Activated naive CD8-positive, alpha-beta T cell treated with anti-CD3 and anti-CD28 coated beads, Interleukin-2, amount 50 U/mL, for 24 hours (primary cell): ENCODE measurements around the gene CSH2.

Source experiments
- ATAC-seq: fragments of 150-1000 bp; cut with Tn5 transposase; one replicate; pipeline ENCODE4 v1.10.0; 2021
- DNase-seq: peaks from one replicate; pipeline ENCODE4 v3.0.0; 2021
- H3K27ac Mint-ChIP-seq: one replicate; pipeline ENCODE4 v1.8.0; 2021; ENCODE audit warnings: mild to moderate bottlenecking, mixed read lengths
- H3K27me3 Mint-ChIP-seq: one replicate; pipeline ENCODE4 v1.8.0; 2021; ENCODE audit warnings: mixed read lengths
- H3K36me3 Mint-ChIP-seq: one replicate; pipeline ENCODE4 v1.8.0; 2021; ENCODE audit warnings: low read depth, mixed read lengths
- H3K4me1 Mint-ChIP-seq: one replicate; pipeline ENCODE4 v1.8.0; 2021; ENCODE audit warnings: mixed read lengths
- H3K4me3 Mint-ChIP-seq: one replicate; pipeline ENCODE4 v1.8.0; 2021; ENCODE audit warnings: mild to moderate bottlenecking, moderate library complexity, mixed read lengths
- H3K9me3 Mint-ChIP-seq: one replicate; pipeline ENCODE4 v1.8.0; 2021; ENCODE audit warnings: mixed read lengths

The CSH2 gene

DNA sequence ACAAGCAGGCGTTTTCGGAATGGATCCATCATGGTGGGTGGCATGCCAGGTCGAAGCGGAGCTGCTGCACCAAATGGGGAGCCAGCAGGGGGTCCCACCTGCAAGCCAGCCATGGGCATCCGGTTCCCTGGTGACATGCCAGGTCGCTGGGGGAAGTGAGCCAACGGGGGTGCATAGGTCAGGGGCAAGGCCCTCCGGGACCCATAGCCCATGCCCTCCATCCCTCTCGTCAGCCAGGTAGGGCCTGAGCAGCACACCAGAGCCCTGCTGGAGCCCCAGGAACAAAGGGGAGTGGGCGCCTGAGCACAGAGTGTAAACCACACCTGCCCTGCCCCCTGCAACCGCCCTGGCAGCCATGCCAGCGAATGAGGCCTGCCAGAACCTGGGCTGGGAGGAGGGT lies 36.0 kb downstream of the CSH2 start:
- no peak overlapping the region for H3K4me3 Mint-ChIP-seq
- ATAC-seq (no peak), DNase-seq (no peak)
- H3K4me1 Mint-ChIP-seq = peaks cover 34% of the 10 kb centered on the region
- no peak overlapping the region for H3K27ac Mint-ChIP-seq
- no peaks in the 10 kb centered on the region for H3K27me3 Mint-ChIP-seq
- peaks cover 19% of the 10 kb centered on the region for H3K36me3 Mint-ChIP-seq
- H3K9me3 Mint-ChIP-seq = no peaks in the 10 kb centered on the region

DNA sequence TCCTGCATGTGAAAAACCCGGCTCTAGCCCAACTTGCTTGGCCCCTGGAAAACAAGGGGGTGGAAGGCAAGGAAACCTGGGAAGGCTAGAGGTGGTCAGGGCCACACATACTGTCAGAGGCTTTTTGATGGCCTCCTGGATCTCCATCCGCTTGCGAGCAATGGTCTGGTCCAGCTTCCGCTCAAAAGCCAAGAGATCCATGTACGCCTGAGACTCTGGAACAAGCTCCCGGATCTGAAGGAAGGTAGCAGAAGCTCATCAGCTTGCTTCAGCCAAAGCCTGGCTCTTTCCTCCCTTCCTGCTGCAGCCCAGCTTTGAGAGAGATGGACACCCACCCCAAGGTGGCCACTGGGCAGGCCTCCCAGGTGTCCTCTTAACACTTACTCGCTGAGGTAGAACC lies 36.7 kb downstream of the CSH2 start:
- ATAC-seq (no peak), DNase-seq (no peak)
- Mint-ChIP-seq H3K9me3 (no peaks in the 10 kb centered on the region), H3K36me3 (peaks cover 24% of the 10 kb centered on the region), H3K4me1 (peaks cover 35% of the 10 kb centered on the region), H3K27me3 (no peaks in the 10 kb centered on the region), H3K4me3 (no peak overlapping the region), H3K27ac (no peak overlapping the region)

DNA sequence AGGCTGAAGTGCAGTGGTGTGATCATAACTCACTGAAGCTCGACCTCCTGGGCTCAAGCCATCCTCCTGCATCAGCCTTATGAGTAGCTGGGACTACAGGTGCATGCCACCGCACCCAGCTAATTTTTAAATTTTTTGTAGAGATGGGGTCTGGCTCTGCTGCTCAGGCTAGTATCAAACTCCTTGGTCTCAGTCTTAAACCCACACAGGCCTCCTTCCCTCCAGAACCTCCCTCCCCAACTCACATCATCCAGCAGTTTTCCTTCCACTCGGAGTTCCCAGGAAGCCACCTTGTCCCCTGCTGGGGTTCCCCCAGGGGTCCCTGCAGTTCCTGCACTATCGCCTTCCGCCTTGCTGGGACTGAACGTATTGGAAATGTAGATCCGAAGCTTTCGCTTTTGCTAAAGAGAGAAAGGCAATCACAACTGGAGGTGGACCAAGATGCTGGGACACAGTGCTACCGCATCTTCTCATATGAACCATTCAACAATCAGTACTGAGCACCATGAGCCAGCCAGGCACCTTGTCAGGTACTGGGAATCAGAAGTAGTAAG lies 38.2 kb downstream of the CSH2 start:
- DNase-seq (no peak), ATAC-seq (no peak)
- H3K4me1 Mint-ChIP-seq = peaks cover 38% of the 10 kb centered on the region
- no peak overlapping the region for H3K4me3 Mint-ChIP-seq
- peak overlapping the region; percentile 27 for H3K27ac Mint-ChIP-seq
- no peaks in the 10 kb centered on the region for H3K27me3 Mint-ChIP-seq
- no peaks in the 10 kb centered on the region for H3K9me3 Mint-ChIP-seq
- H3K36me3 Mint-ChIP-seq = peaks cover 39% of the 10 kb centered on the region

DNA sequence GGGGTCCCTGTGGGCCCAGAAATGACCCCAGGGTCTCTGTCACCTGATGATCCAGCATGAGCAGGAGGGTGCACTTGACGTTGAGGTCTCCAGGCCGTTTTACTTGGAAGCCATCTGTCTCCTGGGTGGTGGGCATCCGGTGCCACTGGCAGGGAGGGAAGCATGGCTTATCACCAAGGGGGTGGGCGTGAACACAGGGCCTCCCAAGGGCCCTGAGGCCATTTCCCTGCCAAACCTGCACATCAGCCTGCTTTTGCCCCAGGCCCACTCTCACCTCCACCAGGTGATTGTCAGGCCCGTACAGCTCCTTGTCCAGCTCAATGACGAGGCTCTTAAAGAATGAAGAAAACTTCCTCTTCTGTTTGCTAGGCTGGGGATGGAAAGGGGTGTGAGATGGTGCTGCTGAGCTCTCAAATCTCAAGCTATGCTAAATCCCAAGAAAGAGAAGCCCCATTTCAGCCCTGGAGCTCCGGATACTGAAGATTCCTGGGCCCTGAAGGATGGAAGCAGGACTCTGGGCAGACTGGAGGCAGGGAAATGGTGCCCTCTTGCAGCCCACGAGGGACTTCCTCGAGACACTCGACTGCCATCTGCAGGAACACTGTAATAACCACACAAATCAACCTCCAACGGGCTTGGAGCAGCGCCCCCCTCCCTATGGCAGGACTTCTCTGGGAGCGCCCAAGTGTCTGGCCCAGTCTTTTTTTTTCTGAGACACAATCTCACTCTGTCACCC lies 38.9 kb downstream of the CSH2 start:
- H3K36me3 Mint-ChIP-seq = peaks cover 45% of the 10 kb centered on the region
- H3K9me3 Mint-ChIP-seq = no peaks in the 10 kb centered on the region
- H3K27ac Mint-ChIP-seq = no peak overlapping the region
- peak; percentile 79 for ATAC-seq
- peaks cover 44% of the 10 kb centered on the region for H3K4me1 Mint-ChIP-seq
- peak; percentile 62 for DNase-seq
- H3K27me3 Mint-ChIP-seq = no peaks in the 10 kb centered on the region
- no peak overlapping the region for H3K4me3 Mint-ChIP-seq

DNA sequence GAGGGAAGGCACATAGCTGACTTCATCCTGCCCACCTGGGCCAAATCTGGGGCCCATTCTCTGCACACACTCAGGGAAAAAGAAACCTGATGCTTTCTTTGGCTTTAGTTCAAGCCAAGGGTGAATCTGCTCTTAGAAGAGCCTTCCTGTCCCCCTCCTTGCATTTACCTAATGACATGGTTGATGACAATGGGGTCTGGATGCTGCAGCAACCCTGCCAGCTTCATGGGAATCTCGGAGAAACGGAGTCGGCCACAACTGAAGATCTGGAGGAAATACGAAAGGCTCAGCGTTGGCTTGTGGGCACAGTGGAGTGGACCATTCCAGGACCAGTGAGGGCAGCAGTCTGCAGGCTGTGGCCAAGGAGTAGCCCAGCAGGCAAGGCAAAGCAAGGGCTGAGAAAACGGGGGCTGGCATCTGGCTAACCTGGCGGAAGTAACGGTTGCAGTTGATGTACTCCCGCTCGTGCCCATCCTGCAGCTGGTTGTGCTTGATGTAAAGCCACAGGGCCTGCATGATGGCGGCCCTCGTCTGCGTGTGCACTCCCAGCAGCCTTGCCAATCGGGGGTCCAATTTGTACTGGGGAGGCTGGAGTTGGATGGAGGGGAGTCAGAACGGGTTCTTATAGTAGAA lies 39.6 kb downstream of the CSH2 start:
- no peak overlapping the region for H3K4me3 Mint-ChIP-seq
- no peaks in the 10 kb centered on the region for H3K27me3 Mint-ChIP-seq
- H3K9me3 Mint-ChIP-seq = no peaks in the 10 kb centered on the region
- H3K36me3 Mint-ChIP-seq = peaks cover 52% of the 10 kb centered on the region
- H3K27ac Mint-ChIP-seq = peak overlapping the region; percentile 44
- no peak for DNase-seq
- ATAC-seq = no peak
- H3K4me1 Mint-ChIP-seq = peaks cover 44% of the 10 kb centered on the region

DNA sequence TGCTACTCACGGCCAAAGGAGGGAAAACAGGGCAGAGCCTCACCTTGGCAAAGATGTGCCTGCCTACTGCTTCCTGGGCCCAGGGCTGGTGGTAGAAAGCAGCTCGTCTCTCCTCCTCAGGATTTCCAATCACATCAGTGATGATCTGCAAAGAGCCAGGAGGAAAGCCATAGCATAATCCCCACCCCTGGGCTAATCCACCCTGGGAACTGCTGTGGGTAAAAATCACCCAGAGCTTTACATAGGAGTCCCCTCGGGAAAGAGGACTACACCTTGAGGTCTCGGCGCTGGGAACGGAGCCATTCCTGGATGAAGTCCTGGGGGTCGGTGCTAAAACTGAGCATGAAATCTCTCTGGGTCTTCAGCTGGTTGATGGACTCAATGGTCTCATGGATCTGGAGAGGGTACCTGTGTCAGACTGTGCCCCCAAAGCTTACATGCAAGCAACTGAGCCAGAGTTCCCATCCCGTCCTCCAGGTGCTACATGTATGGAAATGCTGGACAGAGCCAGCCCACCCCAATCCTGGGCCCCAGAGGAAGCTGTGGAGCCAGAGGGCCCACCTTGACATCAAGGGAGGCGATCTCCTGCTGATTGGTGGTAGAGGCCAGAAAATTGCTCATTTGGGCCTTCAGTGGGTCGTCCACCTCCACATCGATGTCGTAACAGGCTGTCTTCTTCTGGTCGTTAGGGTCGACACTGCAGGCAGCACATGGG lies 40.3 kb downstream of the CSH2 start:
- no peaks in the 10 kb centered on the region for H3K27me3 Mint-ChIP-seq
- H3K4me1 Mint-ChIP-seq = peaks cover 48% of the 10 kb centered on the region
- H3K27ac Mint-ChIP-seq = no peak overlapping the region
- no peak for DNase-seq
- H3K36me3 Mint-ChIP-seq = peaks cover 59% of the 10 kb centered on the region
- H3K4me3 Mint-ChIP-seq = no peak overlapping the region
- ATAC-seq = no peak
- no peaks in the 10 kb centered on the region for H3K9me3 Mint-ChIP-seq

DNA sequence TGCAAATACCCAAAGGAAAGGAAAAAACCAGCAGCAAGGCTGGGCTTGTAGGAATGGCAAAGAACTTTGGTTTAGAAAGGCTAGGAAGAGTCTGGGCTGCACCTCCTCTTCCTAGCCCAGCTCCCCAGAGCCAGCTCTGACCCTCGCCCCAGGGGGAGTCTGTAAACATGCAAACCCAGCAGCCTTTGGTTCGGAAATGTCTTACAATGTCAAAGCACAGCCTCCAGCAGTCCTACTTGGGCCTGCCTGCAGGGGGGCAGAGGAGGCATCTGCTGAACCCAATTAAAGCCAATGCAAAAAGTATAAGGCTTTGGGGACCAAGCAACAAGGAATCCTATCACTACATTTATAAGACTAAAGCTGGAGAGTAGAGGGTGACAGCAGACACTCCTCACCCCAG lies 41.0 kb downstream of the CSH2 start:
- H3K27ac Mint-ChIP-seq = no peak overlapping the region
- ATAC-seq (no peak), DNase-seq (no peak)
- H3K27me3 Mint-ChIP-seq = no peaks in the 10 kb centered on the region
- no peak overlapping the region for H3K4me3 Mint-ChIP-seq
- H3K4me1 Mint-ChIP-seq = peaks cover 51% of the 10 kb centered on the region
- no peaks in the 10 kb centered on the region for H3K9me3 Mint-ChIP-seq
- H3K36me3 Mint-ChIP-seq = peaks cover 64% of the 10 kb centered on the region

DNA sequence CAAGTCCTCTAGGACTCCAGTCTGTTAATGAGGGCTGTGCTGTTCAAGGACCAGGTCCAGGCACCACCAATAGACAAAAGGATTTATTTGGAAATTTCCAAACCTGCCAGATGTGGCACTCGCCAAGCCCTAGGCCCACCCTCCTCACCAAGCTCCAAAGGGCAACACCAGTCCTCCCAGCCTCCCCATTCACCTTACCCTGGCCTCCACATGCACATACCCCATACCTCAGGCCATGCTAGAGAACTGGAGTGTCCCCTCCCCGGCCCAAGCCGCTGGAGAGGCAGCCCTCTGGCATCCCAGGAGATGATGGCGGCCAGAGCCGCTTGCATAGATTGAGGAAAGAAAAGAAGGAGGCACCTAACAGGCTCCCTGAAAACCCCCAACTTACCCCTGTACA lies 41.5 kb downstream of the CSH2 start:
- H3K4me3 Mint-ChIP-seq = no peak overlapping the region
- DNase-seq (no peak), ATAC-seq (no peak)
- peak overlapping the region; percentile 35 for H3K27ac Mint-ChIP-seq
- no peaks in the 10 kb centered on the region for H3K9me3 Mint-ChIP-seq
- H3K27me3 Mint-ChIP-seq = no peaks in the 10 kb centered on the region
- H3K36me3 Mint-ChIP-seq = peaks cover 67% of the 10 kb centered on the region
- H3K4me1 Mint-ChIP-seq = peaks cover 53% of the 10 kb centered on the region

DNA sequence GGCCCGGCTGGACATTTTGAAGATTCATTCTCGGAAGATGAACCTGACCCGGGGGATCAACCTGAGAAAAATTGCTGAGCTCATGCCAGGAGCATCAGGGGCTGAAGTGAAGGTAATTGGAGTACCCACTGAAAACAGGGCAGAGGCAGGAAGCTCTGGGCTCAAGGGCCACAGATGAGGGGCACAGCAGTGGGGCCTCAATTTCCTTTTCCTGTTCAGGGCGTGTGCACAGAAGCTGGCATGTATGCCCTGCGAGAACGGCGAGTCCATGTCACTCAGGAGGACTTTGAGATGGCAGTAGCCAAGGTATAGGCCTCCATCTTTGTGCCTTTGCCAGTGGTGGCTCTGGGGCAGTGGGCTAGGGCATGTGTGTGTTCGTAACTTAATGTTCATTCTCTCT lies 42.0 kb downstream of the CSH2 start:
- Mint-ChIP-seq H3K9me3 (no peaks in the 10 kb centered on the region), H3K27ac (peak overlapping the region; percentile 35), H3K36me3 (peaks cover 72% of the 10 kb centered on the region), H3K4me1 (peaks cover 58% of the 10 kb centered on the region), H3K27me3 (no peaks in the 10 kb centered on the region), H3K4me3 (no peak overlapping the region)
- DNase-seq = no peak
- no peak for ATAC-seq

DNA sequence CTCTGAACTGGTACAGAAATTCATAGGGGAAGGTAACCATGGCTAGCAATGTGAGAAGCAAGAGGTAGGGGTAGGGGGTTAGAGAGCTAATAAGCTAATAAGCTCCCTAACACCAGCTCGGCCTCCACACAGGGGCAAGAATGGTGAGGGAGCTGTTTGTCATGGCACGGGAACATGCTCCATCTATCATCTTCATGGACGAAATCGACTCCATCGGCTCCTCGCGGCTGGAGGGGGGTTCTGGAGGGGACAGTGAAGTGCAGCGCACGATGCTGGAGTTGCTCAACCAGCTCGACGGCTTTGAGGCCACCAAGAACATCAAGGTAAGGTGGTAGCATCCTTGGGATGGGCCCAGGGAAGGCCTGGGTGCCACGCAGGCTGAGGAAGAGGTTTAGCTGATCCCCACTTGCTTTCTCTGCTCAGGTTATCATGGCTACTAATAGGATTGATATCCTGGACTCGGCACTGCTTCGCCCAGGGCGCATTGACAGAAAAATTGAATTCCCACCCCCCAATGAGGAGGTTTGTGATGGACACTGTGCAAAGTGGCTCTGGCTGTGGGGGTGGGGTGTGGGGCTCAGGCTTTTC lies 42.5 kb downstream of the CSH2 start:
- H3K36me3 Mint-ChIP-seq = peaks cover 76% of the 10 kb centered on the region
- ATAC-seq (no peak), DNase-seq (no peak)
- no peak overlapping the region for H3K4me3 Mint-ChIP-seq
- H3K27ac Mint-ChIP-seq = peak overlapping the region; percentile 35
- no peaks in the 10 kb centered on the region for H3K9me3 Mint-ChIP-seq
- no peaks in the 10 kb centered on the region for H3K27me3 Mint-ChIP-seq
- H3K4me1 Mint-ChIP-seq = peaks cover 63% of the 10 kb centered on the region

DNA sequence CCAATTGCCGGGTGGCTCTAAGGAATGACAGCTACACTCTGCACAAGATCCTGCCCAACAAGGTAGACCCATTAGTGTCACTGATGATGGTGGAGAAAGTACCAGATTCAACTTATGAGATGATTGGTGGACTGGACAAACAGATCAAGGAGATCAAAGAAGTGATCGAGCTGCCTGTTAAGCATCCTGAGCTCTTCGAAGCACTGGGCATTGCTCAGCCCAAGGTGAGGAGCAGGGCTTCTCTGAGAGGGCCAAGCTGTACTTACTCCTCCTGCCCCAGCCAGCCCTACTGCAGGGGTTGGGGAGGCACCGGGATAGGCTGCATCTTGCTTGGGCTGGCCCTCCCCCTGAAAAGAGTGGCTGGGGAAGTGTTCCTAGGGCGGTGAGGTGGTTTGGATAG lies 43.2 kb downstream of the CSH2 start:
- Mint-ChIP-seq H3K27me3 (no peaks in the 10 kb centered on the region), H3K9me3 (no peaks in the 10 kb centered on the region), H3K4me3 (no peak overlapping the region), H3K4me1 (peaks cover 69% of the 10 kb centered on the region), H3K36me3 (peaks cover 78% of the 10 kb centered on the region), H3K27ac (peak overlapping the region; percentile 100)
- DNase-seq (no peak), ATAC-seq (no peak)

DNA sequence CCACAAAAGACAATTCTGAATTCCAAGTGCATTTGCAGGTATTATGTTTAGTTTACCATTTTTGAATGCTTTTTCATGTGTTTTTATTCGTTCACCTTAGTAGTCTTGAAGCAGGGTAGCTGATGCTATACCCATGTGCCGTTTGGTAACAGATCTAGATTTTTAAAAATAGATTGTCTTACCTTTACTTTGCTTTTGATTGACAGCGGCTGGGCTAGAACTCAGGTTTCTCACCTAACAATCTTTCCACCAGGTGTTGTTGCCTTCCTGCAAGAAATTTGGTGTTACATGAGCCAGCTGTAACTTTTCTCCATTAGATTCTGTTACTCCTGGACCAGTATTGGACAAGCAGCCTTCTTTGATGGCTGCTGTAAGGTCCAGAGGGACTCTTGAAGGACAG lies 44.5 kb downstream of the CSH2 start:
- peaks cover 70% of the 10 kb centered on the region for H3K4me1 Mint-ChIP-seq
- no peaks in the 10 kb centered on the region for H3K9me3 Mint-ChIP-seq
- peaks cover 82% of the 10 kb centered on the region for H3K36me3 Mint-ChIP-seq
- no peaks in the 10 kb centered on the region for H3K27me3 Mint-ChIP-seq
- no peak for ATAC-seq
- peak overlapping the region; percentile 100 for H3K27ac Mint-ChIP-seq
- H3K4me3 Mint-ChIP-seq = peak overlapping the region; percentile 100
- DNase-seq = no peak

DNA sequence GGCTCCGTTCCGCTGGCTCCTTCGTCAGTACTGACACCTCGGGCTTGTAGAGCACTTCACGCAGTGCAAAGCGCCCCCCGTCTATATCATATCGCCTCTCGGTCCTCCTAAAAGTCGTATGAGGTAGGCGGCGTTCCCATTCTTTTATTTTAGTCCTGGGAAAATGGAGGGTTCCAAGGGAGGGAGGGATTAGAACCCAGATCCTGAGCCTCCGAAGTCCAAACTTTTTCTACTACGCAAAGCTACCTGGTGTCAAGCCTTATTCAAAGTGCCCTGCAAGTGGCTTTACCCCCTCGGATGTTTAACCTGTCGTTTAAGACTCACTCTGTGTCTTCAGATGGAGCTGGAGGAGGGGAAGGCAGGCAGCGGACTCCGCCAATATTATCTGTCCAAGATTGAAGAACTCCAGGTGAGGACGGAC lies 45.7 kb downstream of the CSH2 start:
- no peaks in the 10 kb centered on the region for H3K27me3 Mint-ChIP-seq
- ATAC-seq (no peak), DNase-seq (no peak)
- H3K9me3 Mint-ChIP-seq = no peaks in the 10 kb centered on the region
- peak overlapping the region; percentile 100 for H3K4me3 Mint-ChIP-seq
- H3K27ac Mint-ChIP-seq = peak overlapping the region; percentile 100
- H3K4me1 Mint-ChIP-seq = peaks cover 78% of the 10 kb centered on the region
- peaks cover 85% of the 10 kb centered on the region for H3K36me3 Mint-ChIP-seq

DNA sequence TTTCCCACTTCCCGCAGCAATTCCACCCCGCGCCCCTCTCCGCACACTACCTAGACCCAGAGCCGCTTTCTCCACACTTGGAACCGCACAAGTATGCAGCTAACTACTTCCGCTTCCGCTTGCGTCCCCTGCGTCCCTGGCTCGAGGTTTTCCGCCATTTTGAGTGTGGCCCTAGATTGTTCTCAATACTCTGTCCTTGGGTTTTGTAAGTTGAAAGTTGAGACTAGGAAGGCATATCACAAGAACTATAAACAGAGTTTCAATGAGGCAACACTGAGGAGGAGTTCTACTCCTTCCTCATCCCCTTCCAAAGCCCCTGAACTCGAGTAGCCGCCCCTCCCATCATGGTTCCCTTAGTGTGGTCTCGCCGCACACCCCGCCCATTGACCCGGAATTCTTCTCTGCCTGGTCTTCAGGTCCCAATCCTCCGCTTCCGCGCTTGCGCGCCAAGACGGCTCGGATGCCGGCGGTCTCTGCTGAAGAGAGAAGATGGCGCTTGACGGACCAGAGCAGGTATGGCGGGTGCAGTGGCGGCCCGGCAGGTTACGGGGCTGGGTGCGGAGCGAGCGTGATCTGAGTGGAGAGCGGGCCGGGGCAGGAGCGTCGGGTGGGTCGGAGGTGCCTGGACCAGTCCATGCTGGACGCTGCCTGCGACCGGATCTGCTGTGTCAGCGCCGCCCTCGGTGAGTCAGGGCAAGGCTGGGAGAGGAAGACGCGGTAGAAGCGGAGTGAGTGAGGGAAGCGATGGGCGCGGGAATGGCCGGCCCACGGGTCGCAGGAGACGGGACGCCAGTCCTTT lies 46.3 kb downstream of the CSH2 start, which contains the start of the genes FTSJ3 and PSMC5:
FTSJ3 (minus strand) TSS at position 662 of the 799 bp plus-strand sequence. CDS start 761 bp downstream, outside the sequence.
PSMC5 (plus strand) TSS at position 430 of the 799 bp plus-strand sequence; CDS start at position 490, 60 bp downstream.
- H3K36me3 Mint-ChIP-seq = peaks cover 88% of the 10 kb centered on the region
- no peaks in the 10 kb centered on the region for H3K9me3 Mint-ChIP-seq
- H3K27me3 Mint-ChIP-seq = no peaks in the 10 kb centered on the region
- H3K27ac Mint-ChIP-seq = peak within 1 kb of the TSS; percentile 100
- peaks cover 83% of the 10 kb centered on the region for H3K4me1 Mint-ChIP-seq
- DNase-seq = peak; percentile 95
- H3K4me3 Mint-ChIP-seq = peak within 1 kb of the TSS; percentile 100
- peak; percentile 92 for ATAC-seq
